Raji (cell line): ENCODE data around the gene EHMT2.

ENCODE experiments used
- POLR2A ChIP-seq: IDR thresholded peaks from 2 replicates; pipeline ENCODE4 v1.6.1; 2011; ENCODE audit warnings: low read depth, low read length, control low read depth; ENCODE audit not compliant: insufficient read depth

EHMT2 gene

DNA sequence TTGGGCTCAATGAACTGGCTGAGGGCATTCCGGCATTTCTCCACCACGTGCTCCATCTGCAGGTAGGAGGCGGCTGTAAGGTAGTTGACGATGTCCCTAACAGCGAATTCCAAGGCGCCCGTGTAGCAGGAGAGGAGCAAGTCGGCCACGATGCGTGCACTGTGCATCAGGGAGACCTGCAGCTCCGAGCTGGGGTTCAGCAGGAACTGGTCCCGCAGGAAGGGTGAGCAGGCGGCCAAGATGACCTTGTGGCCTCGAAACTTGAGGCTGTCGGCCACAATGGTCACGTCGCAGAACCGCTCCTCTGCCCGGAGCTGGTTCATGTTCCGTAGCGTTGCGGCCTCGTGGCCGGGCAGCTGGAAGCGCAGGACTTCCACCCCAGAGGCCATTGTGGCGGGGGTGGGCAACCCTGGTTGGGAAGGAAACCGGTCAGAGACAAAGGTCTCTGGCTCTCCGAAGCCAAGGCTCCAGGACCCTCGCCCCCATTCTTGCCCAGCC lies 3.5 kb upstream of the EHMT2 start:
- 0 out of 2 replicates have a peak, but pooled peaks have one; percentile 15 for TF ChIP-seq POLR2A

DNA sequence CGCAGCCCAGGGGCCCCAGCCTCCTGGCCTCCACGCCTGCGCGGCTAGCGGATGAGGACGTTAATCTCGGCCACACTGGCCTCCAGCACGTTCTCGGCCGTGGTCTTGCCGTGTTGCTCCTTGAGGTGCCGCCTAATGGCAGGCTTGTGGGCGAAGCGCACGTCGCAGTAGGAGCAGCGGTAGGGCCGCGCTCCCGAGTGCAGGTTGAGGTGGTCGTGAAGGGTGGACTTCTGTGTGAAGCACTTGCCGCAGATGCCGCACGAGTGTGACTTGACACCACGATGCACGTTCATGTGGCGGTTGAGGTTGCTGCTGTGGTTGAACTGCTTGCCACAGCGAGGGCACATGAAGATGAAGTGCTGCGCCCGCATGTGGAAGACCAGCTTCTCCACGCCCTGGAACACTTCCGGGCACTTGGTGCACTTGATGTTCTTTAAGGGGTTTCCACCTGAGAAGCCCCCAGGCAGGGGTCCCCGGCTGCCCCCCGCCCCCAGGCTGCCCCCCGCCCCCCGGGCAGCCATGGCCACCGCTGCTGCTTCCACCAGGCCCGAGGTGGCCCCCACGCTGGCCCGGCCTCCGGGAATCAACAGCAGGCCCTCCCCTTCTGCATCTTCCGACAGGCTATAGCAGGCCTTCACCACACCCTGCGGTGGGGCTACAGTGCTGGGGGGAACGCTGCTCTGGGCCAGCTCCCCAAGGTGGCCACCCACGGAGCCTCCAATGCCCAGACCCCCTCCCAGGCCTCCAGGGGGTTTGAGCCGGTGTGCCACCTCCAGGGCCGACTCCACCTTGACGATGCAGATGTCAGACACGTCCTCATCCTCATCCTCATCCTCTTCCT lies 2.6 kb upstream of the EHMT2 start:
- no peak for TF ChIP-seq POLR2A

DNA sequence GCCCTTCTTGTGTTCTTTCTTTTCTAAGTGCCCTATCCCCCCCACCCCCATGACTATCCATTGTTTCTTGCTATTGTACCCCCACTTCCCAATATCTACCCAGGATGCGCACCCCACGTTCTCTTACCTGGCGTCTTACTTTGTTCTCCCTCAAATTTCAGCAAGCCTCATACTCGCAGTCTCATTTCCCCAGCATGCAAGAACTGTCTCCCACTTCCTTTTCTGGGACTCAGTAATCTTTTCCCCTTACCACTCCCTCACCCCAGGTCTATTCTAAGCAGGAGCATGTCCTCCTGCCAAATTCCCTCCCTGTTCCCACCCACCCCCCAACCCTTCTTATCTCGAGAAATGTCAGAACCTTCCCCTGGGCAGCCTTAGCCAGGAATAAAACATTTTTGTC lies 1.7 kb upstream of the EHMT2 start:
- no peak for TF ChIP-seq POLR2A

DNA sequence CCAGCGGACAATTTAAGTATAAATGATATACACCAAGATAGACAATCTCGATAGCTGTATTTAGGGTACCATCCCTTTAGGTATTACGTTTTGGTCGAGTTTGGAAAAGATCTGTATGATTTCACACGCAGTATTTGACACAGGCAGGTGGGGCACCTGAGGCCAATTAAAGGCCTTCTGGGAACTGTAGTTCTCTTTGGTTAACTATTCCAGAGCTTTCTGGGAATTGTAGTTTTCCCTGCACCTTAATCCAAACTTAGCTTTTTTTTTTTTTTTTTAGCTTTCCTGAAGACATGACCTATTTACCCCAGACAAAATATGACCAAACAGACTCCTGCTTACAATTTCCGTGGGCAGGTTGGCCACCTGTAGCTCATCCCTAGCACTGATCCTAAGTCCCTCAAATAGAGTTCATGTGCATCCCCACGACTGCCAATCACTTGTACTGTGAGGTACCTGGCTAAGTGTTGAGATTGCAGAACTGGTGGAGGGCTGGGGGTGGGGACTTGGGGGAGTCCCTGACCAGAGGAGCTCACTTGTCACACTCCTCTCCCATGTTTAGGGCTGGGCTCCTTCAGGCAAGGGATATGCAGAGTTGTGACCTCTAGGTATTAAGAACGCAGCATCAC lies 999 bp upstream of the EHMT2 start:
- peak; percentile 31; the same call in 1 of the 2 replicates for TF ChIP-seq POLR2A

DNA sequence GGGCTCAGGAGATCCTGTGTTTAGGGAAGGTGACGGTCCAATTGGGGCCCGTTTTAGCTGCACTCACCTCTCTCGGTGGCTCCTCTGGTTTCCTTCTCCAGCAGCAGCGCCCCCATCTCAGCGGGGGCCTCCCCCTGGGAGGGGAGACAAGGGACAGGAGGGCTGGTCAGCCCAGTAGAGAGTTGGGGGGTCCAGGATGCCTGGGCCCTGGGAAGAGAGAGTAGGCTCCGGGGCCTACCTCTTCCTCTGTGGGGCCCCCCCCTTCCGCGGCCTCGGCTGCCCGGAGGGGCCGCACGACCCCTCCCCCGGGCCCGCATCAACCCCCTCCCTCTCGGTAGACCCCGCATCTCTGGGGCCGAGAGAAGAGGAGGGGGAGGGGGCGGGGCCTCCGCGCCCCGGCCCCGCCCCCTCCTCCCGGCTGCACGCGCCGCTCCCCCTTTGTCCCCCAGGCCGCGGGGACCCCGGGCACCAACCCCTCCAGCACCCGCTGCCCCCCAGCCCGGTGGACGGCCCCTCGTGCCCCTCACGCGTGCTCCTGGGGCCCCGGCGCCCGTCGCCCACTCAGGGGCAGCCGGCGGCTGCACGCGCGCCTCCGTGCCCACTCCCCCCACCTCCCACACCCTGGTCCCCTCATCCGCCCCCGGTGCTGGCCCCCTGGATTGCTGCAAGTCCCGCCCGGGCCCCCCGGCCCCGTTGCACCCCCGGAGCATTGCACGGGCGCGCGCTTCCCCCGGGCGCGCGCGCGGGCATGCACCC lies 464 bp downstream of the EHMT2 start:
- no peak for TF ChIP-seq POLR2A

DNA sequence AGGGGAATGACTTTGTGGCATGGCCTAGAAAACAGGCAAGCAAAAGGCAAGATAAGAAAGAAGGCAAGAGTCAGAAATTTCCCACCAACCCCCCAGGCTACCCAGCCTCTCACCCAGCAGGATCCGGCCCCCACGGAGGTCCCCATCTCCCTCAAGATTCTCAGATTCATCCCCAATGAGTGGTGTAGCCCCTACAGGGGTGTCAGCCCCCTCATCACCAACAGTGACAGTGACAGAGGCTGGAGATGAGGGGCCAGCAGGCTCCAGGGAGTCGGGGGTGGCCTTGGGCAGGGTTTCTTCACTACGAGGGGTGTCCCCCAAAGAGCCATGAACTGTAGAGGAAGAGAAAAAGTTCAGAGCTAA lies 1.0 kb downstream of the EHMT2 start:
- TF ChIP-seq POLR2A: no peak

DNA sequence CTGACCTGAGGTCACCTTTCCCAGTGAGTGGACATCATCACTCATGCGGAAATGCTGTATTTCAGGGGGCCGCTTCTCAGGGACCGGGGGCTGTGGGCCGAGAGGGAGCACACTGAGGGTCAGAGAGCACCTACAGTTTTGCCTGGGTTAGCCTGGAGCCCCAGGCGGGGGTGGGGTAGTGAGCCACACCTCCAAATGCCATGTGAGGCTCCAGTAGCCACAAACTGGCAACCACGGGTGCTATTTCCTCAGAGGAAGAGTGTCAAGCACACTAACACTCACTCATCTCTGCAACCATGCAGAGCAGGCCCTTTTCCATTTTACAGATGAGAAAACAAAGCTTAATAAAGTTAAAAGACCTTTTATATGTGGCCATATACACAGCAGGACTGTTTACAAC lies 4.7 kb downstream of the EHMT2 start:
- no peak for TF ChIP-seq POLR2A

DNA sequence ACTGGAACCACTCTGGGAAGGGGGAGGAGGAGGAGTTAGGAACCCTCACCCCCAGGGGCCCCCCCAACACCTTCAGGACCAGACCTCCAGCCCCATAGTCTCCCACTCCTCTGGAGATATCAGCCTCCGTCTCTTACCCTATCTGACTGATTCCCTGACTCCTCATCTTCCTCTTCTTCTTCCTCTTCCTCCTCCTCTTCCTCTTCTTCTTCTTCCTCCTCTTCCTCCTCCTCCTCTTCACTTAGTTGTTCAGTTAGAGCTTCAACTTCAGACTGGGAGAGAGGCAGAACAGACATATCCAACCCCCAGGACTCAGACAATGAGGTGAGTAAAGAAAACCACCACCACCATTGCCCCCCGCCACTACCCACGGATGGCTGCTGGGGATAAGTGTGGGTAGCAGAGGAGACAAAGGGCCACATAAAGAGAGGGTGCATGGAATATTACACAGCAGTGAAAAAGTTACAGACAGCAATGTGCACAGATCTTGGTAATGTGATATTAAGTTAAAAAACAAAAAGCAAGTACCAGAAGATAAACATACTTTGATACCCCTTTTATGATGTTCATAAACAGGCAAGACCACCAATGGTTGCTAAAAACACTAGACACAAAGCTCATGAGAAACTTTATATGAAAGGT lies 8.0 kb downstream of the EHMT2 start:
- TF ChIP-seq POLR2A: no peak

DNA sequence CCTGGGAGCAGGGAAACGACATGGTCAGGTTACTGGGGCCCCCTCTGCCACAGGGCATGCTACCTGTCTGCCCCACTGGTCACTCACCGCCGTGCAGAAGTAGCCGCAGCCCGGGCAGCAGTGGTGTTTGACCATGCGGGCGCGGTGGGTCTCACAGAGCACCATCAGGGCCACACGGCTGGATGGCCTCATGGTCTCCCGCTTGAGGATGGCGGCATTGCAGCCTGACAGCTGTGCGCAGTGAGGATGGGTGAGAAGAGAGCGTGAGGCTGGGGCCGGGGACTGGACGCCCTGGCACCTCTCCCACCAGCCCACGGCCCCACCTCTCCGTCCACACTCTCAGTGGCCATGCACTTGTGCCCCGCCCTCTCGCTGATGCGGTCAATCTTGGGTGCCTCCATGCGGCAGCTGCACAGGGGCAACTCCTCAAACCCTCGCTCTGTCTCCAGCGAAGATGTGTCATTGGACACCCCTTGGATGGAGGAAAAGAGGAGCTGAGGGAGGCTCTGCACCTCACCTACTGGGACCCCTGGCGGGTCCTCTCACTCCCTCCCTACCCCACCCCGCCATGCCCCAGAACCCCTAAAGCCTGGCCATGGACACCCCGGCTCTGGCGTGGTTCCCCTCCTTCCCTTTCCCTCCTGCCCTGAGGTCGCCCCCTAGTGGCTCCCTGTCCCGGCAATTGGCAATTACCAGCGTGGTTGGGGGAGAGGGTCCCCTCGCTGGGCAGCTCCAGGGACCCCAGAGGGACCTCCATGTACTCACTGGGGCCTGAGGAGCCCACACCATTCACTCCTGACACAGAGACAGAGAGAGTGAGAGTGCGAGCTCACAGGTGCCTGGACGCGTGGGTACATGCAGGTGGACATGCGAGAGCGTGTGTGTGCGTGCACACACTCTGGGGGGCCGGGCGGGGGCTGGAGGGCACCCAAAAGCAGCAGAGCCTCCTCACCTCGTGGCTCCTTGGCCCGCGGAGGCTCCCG lies 8.9 kb downstream of the EHMT2 start:
- no peak for TF ChIP-seq POLR2A

DNA sequence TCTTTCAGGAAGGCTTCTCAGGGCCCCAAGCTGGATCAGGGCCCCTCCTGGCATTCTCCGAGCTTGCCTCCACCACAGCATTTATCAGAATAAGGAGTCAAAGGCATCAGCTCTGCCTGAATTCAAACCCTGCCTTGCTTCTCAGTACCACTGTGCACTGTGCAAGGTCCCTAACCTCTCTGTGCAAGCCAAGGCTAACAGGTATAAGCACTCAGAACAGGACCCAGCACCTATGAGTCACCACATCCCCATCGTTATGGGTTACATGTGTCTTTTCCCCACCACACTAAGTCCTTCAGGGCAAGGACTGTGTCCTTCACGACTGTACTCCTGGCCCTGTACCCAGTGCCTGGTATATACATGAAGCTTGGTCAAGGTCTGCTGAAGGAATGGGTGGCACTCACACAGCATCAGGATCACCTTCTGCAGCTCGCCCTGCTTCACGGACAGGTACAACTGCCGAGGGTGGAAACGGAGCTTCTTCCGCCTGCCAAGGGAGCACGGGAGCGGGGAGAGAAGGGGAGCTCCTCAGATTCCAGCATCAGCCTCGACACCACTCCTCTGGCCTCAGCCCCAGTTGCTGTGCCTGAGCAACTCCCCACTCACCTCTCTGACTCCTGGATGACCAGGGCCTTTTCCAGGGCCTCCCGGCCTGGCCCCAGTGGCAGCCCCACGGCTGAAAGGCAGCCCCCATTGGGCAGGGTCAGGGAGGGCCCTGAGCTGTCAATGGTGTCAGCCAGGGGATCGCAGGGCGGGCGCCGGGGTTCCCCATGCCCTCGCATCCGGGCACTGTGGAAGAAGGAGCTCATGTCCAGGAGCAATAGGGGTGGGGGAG lies 10.1 kb downstream of the EHMT2 start:
- no peak for TF ChIP-seq POLR2A

DNA sequence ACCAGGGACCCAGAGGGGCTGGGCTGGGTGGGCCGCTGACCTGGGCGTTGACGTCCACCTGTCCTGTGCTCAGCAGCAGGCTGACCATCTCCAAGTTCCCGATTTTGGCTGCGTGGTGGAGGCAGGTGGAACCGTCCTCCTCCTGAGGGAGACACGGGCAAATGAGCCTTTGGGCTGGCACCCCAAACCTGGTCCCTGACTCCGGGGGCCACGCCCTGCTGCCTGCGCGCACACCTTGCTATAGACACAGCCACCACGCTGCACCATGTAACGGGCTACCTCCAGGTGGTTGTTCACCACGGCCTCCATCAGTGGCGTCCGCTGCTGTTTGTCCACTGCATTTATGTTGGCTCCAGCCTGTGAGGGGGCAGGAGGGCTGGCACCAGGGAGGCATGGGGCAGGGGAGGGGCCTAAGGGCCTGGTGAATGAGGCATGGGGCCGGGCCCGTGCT lies 10.9 kb downstream of the EHMT2 start:
- no peak for TF ChIP-seq POLR2A

DNA sequence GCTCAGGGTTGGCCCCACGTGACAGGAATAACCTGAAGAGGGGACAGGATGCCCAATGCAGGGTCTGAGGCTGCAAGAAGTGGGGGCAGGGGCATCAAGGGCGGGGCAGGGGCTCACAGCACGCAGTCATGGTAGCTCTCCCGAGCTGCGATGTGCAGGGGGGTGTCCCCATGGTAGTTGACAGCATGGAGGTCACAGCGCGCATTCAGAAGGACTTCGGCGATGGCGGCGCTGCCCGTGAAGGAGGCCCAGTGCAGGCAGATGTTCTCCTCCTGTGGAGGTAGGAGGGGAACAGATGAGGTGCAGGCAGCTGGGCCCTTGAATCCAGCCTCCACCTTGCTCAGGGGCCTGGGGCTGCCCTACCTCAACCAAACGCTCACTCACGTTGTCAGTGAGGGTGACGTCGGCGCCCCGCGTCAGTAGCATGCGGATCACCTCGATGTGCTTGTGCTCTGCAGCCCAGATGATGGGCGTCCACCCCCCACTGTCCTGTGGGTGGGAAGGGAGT lies 12.9 kb downstream of the EHMT2 start:
- no peak for TF ChIP-seq POLR2A

DNA sequence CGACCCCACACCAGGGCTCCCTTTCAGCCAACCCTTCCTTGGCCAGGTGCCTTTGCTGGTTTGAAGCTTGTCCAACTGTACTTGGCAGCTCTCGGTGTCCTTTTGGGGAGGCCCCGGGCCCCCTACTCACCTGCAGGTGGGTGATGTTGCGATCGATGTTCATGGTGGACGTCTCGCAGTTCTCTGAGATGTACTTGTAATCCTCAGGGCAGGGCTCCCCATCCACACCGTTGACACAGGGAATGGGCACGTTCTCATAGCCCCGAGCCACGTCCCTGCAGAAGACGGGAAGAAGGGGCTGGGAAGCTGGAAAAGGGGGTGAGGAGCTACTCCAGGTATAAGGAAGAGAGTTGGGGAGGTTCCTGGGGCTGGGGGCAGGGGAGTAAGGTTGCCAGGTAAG lies 13.8 kb downstream of the EHMT2 start:
- TF ChIP-seq POLR2A: no peak

DNA sequence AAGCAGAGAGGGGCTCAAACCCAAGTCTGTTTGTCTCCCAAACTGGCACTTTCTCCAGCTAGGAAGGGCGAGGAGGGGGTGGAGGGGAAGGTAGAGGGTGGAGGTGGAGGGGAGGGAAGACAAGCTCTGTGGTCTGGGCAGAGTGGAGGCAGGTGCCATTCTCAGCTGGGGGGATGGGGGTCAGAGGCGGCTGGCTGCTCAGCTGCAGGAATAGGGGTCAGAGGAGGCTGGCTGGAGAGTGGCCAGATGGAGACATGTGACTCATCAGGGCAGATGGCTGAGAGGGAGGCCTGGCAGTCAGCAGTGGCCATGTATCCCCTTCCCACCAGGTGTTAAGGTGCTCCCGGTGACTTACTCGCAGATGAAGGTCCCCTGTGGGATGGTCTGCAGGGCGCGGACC lies 15.2 kb downstream of the EHMT2 start:
- TF ChIP-seq POLR2A: no peak
